Natural killer cell treated with Interleukin-12 subunit alpha and Interleukin-12 subunit beta and Interleukin-15 and Interleukin-18, amount 100 ng/mL, for 72 hours (primary cell): ENCODE results near the gene MAP3K20. TPM values are rescaled to one million over a fixed set of nuclear protein-coding genes. Genes with fewer than 3 reads are reported as not detected.
A peak's percentile ranks its signal among the peaks of the same experiment; 100 is the strongest.

Experiments used
- ATAC-seq, 2 donors: fragments of 150-1000 bp; cut with Tn5 transposase in 1 of 2; sonication (Bioruptor Pico), chemical (Tn5 transposase) in 1 of 2; 2 replicates each; pipeline ENCODE4 v1.10.0; 2021
- DNase-seq: peaks from one replicate; pipeline ENCODE4 v3.0.0; 2022; ENCODE audit warnings: low spot score
- H3K27ac Mint-ChIP-seq, 2 donors: 1 replicate in 1 of 2; 2 replicates in 1 of 2; pipeline ENCODE4 v1.8.0; 2022; ENCODE audit warnings: mixed read lengths in 2 of 2, mild to moderate bottlenecking in 1 of 2, moderate library complexity in 1 of 2
- H3K27me3 Mint-ChIP-seq, 2 donors: 1 replicate in 1 of 2; 2 replicates in 1 of 2; pipeline ENCODE4 v1.8.0; 2022; ENCODE audit warnings: mixed read lengths in 2 of 2
- H3K36me3 Mint-ChIP-seq: one replicate; pipeline ENCODE4 v1.8.0; 2022; ENCODE audit warnings: mixed read lengths
- H3K4me1 Mint-ChIP-seq, 2 donors: 1 replicate in 1 of 2; 2 replicates in 1 of 2; pipeline ENCODE4 v1.8.0; 2022; ENCODE audit warnings: low read depth in 2 of 2, mixed read lengths in 2 of 2, mild to moderate bottlenecking in 1 of 2
- H3K4me3 Mint-ChIP-seq: one replicate; pipeline ENCODE4 v1.8.0; 2022; ENCODE audit warnings: mixed read lengths
- H3K9me3 Mint-ChIP-seq: 2 replicates; pipeline ENCODE4 v1.8.0; 2022; ENCODE audit warnings: mixed read lengths
- total RNA-seq, 2 donors: library from RNA; stranded (reverse); gene quantifications; one replicate each; pipeline ENCODE4 v1.2.3, GENCODE V29; 2022

MAP3K20 gene
- total RNA-seq, 2 donors from 2014 or later: 30.1 to 76.8 TPM

- no peak for ATAC-seq
- no peak overlapping the region for H3K27ac Mint-ChIP-seq
- no peaks in the 10 kb centered on the region for H3K27me3 Mint-ChIP-seq
- H3K4me1 Mint-ChIP-seq: peaks cover 3 to 9% of the 10 kb centered on the region in 2 donors
- no peak for DNase-seq
- H3K9me3 Mint-ChIP-seq: no peaks in the 10 kb centered on the region
- H3K36me3 Mint-ChIP-seq: no peaks in the 10 kb centered on the region
- no peak overlapping the region for H3K4me3 Mint-ChIP-seq
Measured at GRCh38 chr2:173221937-173222594, 146.4 kb downstream of the MAP3K20 start.

- Mint-ChIP-seq H3K4me1 (peaks cover 2 to 3% of the 10 kb centered on the region in 2 donors), H3K36me3 (no peaks in the 10 kb centered on the region), H3K27ac (no peak overlapping the region), H3K4me3 (no peak overlapping the region), H3K9me3 (no peaks in the 10 kb centered on the region), H3K27me3 (no peaks in the 10 kb centered on the region)
- DNase-seq: no peak
- no peak for ATAC-seq
Measured at GRCh38 chr2:173223871-173224270, 148.2 kb downstream of the MAP3K20 start.

GRCh38 chr2:173226899-173227698 is 151.5 kb downstream of the MAP3K20 start:
- H3K4me1 Mint-ChIP-seq: no peaks in the 10 kb centered on the region
- no peak overlapping the region for H3K4me3 Mint-ChIP-seq
- no peak for DNase-seq
- no peaks in the 10 kb centered on the region for H3K27me3 Mint-ChIP-seq
- no peak for ATAC-seq
- no peaks in the 10 kb centered on the region for H3K9me3 Mint-ChIP-seq
- no peak overlapping the region for H3K27ac Mint-ChIP-seq
- no peaks in the 10 kb centered on the region for H3K36me3 Mint-ChIP-seq

- H3K27me3 Mint-ChIP-seq: no peaks in the 10 kb centered on the region
Measured at GRCh38 chr2:173229086-173229485, 153.4 kb downstream of the MAP3K20 start.

GRCh38 chr2:173230181-173230580 is 154.5 kb downstream of the MAP3K20 start:
- no peak for ATAC-seq
- H3K4me1 Mint-ChIP-seq: no peaks in the 10 kb centered on the region
- H3K36me3 Mint-ChIP-seq: no peaks in the 10 kb centered on the region
- no peak overlapping the region for H3K4me3 Mint-ChIP-seq
- H3K9me3 Mint-ChIP-seq: no peaks in the 10 kb centered on the region
- DNase-seq: no peak
- no peak overlapping the region for H3K27ac Mint-ChIP-seq
- no peaks in the 10 kb centered on the region for H3K27me3 Mint-ChIP-seq

More at GRCh38 chr2:173229086-173229485, 153.4 kb downstream of the MAP3K20 start:
- no peaks in the 10 kb centered on the region for H3K4me1 Mint-ChIP-seq
- ATAC-seq (no peak), DNase-seq (no peak)
- no peak overlapping the region for H3K4me3 Mint-ChIP-seq
- no peaks in the 10 kb centered on the region for H3K9me3 Mint-ChIP-seq
- no peaks in the 10 kb centered on the region for H3K36me3 Mint-ChIP-seq
- H3K27ac Mint-ChIP-seq: no peak overlapping the region

- no peak overlapping the region for H3K27ac Mint-ChIP-seq
Measured at GRCh38 chr2:173231042-173231441, 155.4 kb downstream of the MAP3K20 start.

GRCh38 chr2:173231465-173231864 is 155.8 kb downstream of the MAP3K20 start:
- Mint-ChIP-seq H3K4me1 (peaks cover 0 to 2% of the 10 kb centered on the region in 2 donors), H3K9me3 (no peaks in the 10 kb centered on the region), H3K27ac (no peak overlapping the region), H3K27me3 (no peaks in the 10 kb centered on the region), H3K36me3 (no peaks in the 10 kb centered on the region), H3K4me3 (no peak overlapping the region)
- ATAC-seq: no peak
- no peak for DNase-seq

More at GRCh38 chr2:173231042-173231441, 155.4 kb downstream of the MAP3K20 start:
- Mint-ChIP-seq H3K27me3 (no peaks in the 10 kb centered on the region), H3K4me1 (no peaks in the 10 kb centered on the region), H3K36me3 (no peaks in the 10 kb centered on the region), H3K9me3 (no peaks in the 10 kb centered on the region), H3K4me3 (no peak overlapping the region)
- DNase-seq (no peak), ATAC-seq (no peak)

- H3K36me3 Mint-ChIP-seq: no peaks in the 10 kb centered on the region
- no peak overlapping the region for H3K27ac Mint-ChIP-seq
- ATAC-seq (peak in 1 of 2 donors; percentile 18), DNase-seq (no peak)
- peaks cover 0 to 2% of the 10 kb centered on the region in 2 donors for H3K4me1 Mint-ChIP-seq
- no peaks in the 10 kb centered on the region for H3K27me3 Mint-ChIP-seq
- H3K9me3 Mint-ChIP-seq: no peaks in the 10 kb centered on the region
- H3K4me3 Mint-ChIP-seq: no peak overlapping the region
Measured at GRCh38 chr2:173232956-173233744, 157.5 kb downstream of the MAP3K20 start.

GRCh38 chr2:173235947-173236803 is 160.5 kb downstream of the MAP3K20 start:
- H3K4me3 Mint-ChIP-seq: no peak overlapping the region
- no peaks in the 10 kb centered on the region for H3K9me3 Mint-ChIP-seq
- peaks cover 13 to 18% of the 10 kb centered on the region in 2 donors for H3K4me1 Mint-ChIP-seq
- DNase-seq (no peak), ATAC-seq (no peak)
- H3K27ac Mint-ChIP-seq: no peak overlapping the region
- peaks cover 5% of the 10 kb centered on the region for H3K36me3 Mint-ChIP-seq
- H3K27me3 Mint-ChIP-seq: no peaks in the 10 kb centered on the region

- Mint-ChIP-seq H3K4me3 (no peak overlapping the region), H3K4me1 (peaks cover 13 to 18% of the 10 kb centered on the region in 2 donors), H3K27ac (no peak overlapping the region), H3K9me3 (no peaks in the 10 kb centered on the region), H3K27me3 (no peaks in the 10 kb centered on the region), H3K36me3 (peaks cover 5% of the 10 kb centered on the region)
- ATAC-seq (no peak), DNase-seq (no peak)
Measured at GRCh38 chr2:173238385-173238784, 162.7 kb downstream of the MAP3K20 start.

- Mint-ChIP-seq H3K36me3 (peaks cover 5% of the 10 kb centered on the region), H3K4me3 (no peak overlapping the region), H3K27ac (peak overlapping the region in 1 of 2 donors; percentile 45), H3K9me3 (no peaks in the 10 kb centered on the region), H3K27me3 (no peaks in the 10 kb centered on the region), H3K4me1 (peaks cover 13 to 18% of the 10 kb centered on the region in 2 donors)
- ATAC-seq (no peak), DNase-seq (no peak)
Measured at GRCh38 chr2:173238831-173239230, 163.2 kb downstream of the MAP3K20 start.

GRCh38 chr2:173239644-173240043 is 164.0 kb downstream of the MAP3K20 start:
- Mint-ChIP-seq H3K36me3 (peaks cover 5% of the 10 kb centered on the region), H3K4me1 (peaks cover 13 to 18% of the 10 kb centered on the region in 2 donors), H3K9me3 (no peaks in the 10 kb centered on the region), H3K4me3 (peak overlapping the region; percentile 14), H3K27me3 (no peaks in the 10 kb centered on the region), H3K27ac (peak overlapping the region; percentile 39 to 45)
- peak; percentile 93 to 97 for ATAC-seq
- DNase-seq: peak; percentile 61

GRCh38 chr2:173240083-173240482 is 164.4 kb downstream of the MAP3K20 start:
- Mint-ChIP-seq H3K9me3 (no peaks in the 10 kb centered on the region), H3K27me3 (no peaks in the 10 kb centered on the region), H3K36me3 (peaks cover 5% of the 10 kb centered on the region), H3K4me1 (peaks cover 13 to 18% of the 10 kb centered on the region in 2 donors), H3K27ac (peak overlapping the region; percentile 39 to 45), H3K4me3 (peak overlapping the region; percentile 14)
- no peak for DNase-seq
- peak in 1 of 2 donors; percentile 29 for ATAC-seq
